Measurements from ENCODE around the gene MRGPRX2.

MRGPRX2 gene

DNA sequence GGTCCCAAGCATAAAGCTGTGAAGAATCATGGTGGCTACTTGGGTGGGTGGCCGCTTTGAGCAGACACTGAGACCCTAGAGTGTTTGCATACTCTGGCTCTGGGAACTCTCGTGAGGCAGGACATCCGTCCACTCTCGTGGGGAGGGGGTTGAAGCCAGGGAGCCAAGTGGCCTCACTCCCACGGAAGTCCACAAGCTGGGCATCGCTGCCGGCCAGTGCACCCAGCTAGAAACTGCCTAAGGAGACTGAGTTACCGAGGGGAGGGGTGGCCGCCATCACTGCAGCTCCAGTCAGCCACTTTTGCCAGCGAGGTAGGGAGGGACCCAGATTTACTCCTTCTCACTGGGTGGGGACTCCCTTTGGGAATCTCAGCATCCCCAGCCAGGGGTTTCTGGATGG, 20.5 kb downstream of the MRGPRX2 start:
- no peak for DNase-seq (ENCODE audit: low read depth)
- no peak overlapping the region for H3K4me3 ChIP-seq (ENCODE audit: control insufficient read depth, low read depth, low read length)

DNA sequence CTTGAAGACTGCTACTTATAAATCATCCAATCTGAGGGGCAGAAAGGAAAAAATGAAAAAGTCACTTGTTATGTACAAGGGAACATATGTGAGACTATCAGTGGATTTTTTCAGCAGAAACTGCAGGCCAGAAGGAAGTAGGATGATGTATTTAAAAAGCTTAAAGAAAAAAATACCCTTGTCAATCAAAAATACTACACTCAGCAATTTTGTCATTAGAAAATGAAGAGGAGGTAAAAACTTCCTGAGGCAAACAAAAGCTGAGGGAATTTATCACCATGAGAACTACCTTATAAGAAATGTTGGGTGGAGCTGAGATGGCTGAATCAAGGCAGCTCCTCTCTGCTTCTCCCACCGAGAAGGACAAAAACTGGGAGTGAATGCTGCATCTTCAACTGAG, 21.1 kb downstream of the MRGPRX2 start:
- DNase-seq (ENCODE audit: low read depth) = no peak
- H3K4me3 ChIP-seq (ENCODE audit: control insufficient read depth, low read depth, low read length) = no peak overlapping the region
- no peak for TF ChIP-seq CTCF (IDR thresholded peaks at IDR 0.05; ENCODE audit: control insufficient read depth, insufficient read depth, low read depth, low read length, missing control alignments)

More for the DNA sequence above, 20.5 kb downstream of the MRGPRX2 start:
- TF ChIP-seq CTCF (IDR thresholded peaks at IDR 0.05; ENCODE audit: control insufficient read depth, insufficient read depth, low read depth, low read length, missing control alignments) = no peak

DNA sequence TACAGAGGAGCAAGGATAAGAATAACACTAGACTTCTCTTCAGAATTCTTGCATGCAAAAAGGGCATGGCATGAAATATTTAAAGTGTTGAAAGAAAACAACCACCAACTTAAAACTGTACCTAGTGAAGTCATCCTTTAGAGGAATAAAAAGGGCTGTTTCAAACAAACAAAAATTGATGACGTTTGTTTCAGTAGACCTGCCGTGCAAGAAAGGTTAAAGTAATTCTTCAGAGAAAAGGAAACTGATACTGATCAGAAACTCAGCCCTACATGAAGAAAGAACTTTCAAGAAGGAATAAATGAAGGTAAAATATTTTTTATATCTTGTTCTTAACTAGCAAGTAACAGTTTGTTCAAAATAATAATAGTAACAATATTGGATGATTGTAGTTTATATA, 27.5 kb downstream of the MRGPRX2 start:
- no peak for DNase-seq (ENCODE audit: low read depth)
- TF ChIP-seq CTCF (IDR thresholded peaks at IDR 0.05; ENCODE audit: control insufficient read depth, insufficient read depth, low read depth, low read length, missing control alignments) = no peak
- H3K4me3 ChIP-seq (ENCODE audit: control insufficient read depth, low read depth, low read length) = no peak overlapping the region

DNA sequence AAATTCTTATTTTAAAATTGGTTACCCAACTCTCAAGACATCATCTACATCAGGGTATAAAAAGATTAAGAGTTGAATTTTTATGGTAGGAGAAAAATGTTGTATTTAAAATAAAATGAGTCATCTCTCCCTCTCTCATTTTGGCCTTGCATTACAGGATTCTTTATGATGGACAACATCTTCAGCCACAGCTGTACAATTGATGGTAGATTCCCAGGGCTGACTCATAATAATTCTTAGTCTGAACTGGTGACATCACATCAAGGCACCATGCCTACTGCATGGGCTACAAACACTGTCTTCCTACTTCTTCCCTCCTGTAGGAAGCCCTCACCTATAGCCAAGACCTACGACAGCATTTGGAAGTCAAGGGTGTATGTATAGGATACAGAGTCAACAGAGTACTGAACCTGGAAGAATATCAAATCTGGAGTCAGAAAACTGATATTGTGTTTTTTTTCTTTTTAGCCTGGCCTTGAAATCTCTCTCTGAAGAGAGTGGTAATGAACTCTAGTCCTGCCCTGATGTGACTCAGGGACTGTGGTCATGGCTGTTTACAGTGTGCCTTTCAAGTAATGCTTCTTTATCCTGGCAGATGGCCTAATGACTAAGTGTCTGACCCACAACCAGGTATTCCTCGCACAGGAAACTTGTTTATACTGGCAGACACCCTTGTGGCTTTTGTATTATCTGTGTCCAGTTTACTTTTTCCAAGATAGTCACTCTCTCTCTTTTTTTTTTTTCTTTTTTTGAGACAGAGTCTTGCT, 32.5 kb downstream of the MRGPRX2 start:
- no peak for TF ChIP-seq CTCF (IDR thresholded peaks at IDR 0.05; ENCODE audit: control insufficient read depth, insufficient read depth, low read depth, low read length, missing control alignments)
- peak; percentile 1 for DNase-seq (ENCODE audit: low read depth)

DNA sequence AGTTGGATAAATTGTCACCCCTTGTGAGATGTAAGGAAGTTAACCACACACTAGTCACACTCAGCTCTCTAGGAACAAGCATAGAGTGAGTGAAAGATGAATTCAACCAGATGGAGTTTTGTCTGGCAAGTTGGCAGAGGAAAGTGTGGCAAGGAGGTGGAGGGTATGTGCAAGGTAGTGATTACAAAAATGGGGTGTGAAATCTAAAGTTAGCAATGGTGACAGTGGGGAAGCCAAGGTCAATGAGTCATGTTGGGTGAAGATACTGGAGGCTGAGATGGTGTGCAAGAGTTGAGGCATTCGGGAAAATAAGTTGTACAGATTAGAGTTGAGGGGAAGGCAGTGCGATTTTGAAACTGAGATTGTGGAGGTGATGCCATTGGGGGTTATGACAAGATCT, 33.7 kb downstream of the MRGPRX2 start:
- no peak overlapping the region for H3K4me3 ChIP-seq (ENCODE audit: control insufficient read depth, low read depth, low read length)
- no peak for TF ChIP-seq CTCF (IDR thresholded peaks at IDR 0.05; ENCODE audit: control insufficient read depth, insufficient read depth, low read depth, low read length, missing control alignments)
- DNase-seq (ENCODE audit: low read depth) = no peak

More for the DNA sequence above, 32.5 kb downstream of the MRGPRX2 start:
- H3K4me3 ChIP-seq (ENCODE audit: control insufficient read depth, low read depth, low read length) = no peak overlapping the region

DNA sequence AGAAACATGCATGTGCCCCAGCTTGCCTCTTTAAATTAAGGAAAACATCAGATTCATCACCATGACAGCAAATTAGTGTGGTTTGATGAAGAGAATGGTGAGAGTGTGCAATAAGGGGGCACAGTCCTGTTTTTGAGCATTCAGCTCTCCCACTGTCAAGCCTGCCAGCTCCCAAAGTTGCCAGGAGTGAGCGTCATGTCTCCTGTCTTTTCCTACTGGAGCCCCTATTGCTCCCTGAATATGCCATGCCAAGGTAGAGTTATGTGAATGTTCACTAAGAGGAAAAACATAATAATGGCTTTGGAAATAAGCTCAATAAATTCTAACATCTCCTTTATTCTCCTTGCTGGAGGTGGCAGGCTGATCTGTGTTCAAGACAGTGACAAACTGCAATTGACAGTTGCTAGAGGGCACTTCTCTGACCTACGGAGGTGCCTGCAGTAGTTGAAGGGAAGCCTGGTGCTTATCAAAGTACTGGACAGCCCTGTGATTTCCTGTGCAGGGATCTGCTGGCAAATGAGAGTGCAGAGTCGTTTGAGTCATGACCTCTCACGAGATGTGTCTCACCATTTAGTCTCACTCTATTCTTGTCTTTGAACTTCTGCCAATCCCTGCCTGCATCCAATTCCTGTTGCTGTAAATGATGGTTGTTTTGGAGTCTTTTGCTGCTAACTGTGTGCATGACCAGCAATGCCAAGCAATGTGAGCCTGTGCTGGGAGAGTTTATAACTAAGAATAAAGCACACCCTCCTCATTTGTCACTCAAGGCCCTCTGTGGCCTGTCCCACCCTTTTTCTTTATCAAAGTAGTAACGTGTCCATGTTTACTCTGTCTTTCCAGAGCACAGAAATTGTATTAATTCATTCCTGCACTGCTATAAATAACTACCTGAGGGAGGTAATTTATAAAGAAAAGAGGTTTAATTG, 34.8 kb downstream of the MRGPRX2 start:
- no peak overlapping the region for H3K4me3 ChIP-seq (ENCODE audit: control insufficient read depth, low read depth, low read length)
- no peak for TF ChIP-seq CTCF (IDR thresholded peaks at IDR 0.05; ENCODE audit: control insufficient read depth, insufficient read depth, low read depth, low read length, missing control alignments)
- DNase-seq (ENCODE audit: low read depth) = no peak
